SHP77 treated with DMSO at 0.1 percent for 48 hours (cell line): Measurements from ENCODE around the gene LRP3.
"Not testable (repeated sequence)": the region's sequence is repeated elsewhere in the genome, so short reads cannot be mapped to it uniquely, and the experiment has no call there.

ENCODE experiments used
- DNase-seq: peaks from one replicate; lab custom pipeline; 2025; lab: John Stamatoyannopoulos, UW

Gene LRP3

GRCh38 chr19:33176670-33177416, 17.3 kb upstream of the LRP3 start:
- DNase-seq = peak; percentile 89

DNA sequence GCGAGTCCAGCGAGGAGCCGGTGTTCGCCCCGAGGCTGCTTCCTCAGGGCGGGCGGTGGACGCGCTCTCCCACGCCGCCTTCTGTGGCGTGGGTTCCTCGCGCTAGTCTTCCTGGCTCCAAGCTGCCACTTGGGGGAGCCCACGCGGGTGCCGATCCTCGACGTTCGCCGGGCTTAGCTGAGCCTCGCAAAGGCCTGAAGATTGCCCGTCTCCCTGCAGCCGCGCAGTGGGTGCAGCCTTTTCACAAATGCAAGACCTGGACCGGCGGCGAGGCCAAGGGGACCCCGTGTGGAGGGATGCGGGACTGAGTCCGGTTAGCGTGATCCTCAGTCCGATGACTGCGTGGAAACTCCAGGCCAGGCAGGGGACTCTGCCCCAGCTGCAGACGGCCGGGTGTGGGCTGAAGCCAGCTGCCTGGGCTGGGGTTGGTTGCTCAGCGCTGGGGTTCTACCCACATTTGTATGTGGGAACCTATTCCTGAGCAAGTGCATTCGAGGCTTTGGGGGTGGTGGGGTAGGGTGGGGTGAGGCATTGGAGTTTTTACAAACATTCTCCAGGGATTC, 16.6 kb upstream of the LRP3 start:
- DNase-seq = no peak

DNA sequence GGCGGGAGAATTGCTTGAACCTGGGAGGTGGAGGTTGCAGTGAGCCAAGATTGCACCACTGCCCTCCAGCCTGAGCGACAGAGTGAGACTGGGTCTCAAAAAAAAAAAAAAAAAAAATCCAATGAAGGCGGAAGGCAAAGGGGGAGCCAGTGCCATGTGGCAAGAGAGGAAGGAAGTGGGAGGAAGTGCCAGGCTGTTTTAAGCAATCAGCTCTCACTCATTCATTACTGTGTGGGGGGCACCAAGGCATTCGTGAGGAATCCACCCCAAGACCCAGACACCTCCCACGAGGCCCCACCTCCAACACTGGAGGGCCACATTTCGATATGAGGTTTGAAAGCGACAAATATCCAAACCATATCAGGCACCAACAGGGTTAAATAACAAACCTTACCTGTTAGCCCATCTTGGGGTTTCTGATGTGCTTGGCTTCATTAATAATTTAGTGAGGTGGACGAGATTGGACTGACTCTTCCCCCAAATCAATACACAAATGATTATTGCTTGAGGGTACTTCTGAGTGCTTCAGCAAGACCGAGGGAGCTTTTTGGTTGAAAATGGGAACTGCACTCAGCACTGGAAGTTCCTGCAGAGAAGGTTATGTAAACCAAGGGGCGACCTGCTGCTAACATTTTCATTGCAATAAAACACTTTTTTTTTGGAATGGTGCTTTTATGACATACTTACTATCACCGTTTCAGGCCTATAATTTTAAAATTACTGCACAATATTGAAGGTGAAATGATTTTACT, 7.5 kb upstream of the LRP3 start:
- DNase-seq = no peak

DNA sequence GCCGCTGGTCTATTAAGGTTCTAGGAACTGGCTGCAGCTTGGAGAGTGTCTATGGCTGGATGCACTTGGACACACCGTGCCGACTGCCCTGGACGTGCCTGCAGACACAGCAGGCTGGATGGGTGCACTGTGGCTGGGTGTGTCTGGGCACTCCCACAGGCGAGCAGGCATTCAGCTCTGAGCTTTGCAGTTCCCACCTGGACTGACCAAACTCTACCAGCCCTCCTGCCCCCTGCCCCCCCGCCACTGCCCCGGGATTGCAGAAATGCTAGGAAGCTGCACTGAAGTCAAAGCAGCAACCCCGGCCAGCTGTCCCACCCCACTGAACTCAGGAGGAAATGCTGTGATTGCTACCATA, 7.0 kb upstream of the LRP3 start:
- no peak for DNase-seq

GRCh38 chr19:33189453-33189852, 4.7 kb upstream of the LRP3 start:
- no peak for DNase-seq

GRCh38 chr19:33191092-33191491, 3.0 kb upstream of the LRP3 start:
- DNase-seq = not testable (repeated sequence)

GRCh38 chr19:33191501-33191900, 2.6 kb upstream of the LRP3 start:
- no peak for DNase-seq

DNA sequence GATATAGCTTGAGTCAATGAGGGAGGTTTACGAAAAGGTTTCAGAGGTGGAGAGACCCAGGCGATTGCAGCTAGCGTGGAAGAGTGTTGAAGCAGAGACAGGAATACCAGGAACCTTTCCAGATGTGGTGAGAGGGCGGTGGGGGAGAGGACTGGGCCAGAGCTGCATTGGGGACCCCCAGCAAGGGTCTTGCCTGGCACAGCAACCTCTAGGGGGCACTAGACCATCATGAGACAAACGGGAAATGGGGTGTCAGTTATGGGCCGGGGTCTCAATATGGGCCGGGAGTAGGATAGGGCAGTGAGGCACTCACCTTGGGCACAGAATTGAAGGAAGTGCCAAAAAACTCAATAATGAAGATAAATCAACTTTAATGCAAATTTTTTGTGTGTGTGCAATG, 2.1 kb upstream of the LRP3 start:
- DNase-seq = no peak

GRCh38 chr19:33193269-33193864, 763 bp upstream of the LRP3 start:
- DNase-seq = no peak

GRCh38 chr19:33194532-33194885, 379 bp downstream of the LRP3 start:
- DNase-seq = no peak

DNA sequence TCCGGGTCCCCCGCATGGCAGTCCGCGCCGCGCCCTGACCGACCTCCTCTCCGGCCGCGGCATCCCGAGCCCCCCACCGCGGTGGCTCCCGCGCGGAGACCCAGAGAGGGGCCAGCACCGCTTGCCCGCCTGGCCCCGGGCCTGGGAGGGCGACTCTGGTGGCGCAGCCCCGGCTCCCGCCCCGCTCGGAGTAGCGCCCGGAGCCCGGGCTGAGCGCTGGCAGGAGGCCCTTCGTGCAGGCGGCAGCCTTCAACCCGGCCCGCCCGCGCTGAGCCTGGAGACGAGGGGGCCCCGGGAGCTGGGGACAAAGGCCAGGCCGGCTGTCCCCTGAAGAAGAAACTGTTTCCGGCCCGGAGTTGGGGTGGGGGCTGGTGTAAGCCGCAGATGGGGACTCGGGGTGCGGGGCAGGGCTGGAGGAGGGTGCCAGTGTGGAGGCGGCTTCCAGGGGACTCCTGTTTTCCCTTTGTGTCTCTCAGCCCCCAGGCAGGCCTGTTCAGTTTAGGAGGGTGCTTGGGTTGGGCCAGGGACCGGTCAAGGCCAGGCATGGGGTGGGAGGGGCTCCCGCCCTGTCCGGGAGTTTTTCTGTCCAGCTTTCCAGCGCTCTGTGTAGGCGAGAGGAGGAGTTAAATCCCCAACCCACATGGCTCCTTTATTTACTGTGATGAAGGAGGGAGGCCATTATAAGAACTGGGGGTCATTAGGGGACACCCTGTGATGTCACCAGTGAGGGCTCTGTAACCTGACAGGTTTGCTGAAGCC, 935 bp downstream of the LRP3 start:
- DNase-seq = no peak

DNA sequence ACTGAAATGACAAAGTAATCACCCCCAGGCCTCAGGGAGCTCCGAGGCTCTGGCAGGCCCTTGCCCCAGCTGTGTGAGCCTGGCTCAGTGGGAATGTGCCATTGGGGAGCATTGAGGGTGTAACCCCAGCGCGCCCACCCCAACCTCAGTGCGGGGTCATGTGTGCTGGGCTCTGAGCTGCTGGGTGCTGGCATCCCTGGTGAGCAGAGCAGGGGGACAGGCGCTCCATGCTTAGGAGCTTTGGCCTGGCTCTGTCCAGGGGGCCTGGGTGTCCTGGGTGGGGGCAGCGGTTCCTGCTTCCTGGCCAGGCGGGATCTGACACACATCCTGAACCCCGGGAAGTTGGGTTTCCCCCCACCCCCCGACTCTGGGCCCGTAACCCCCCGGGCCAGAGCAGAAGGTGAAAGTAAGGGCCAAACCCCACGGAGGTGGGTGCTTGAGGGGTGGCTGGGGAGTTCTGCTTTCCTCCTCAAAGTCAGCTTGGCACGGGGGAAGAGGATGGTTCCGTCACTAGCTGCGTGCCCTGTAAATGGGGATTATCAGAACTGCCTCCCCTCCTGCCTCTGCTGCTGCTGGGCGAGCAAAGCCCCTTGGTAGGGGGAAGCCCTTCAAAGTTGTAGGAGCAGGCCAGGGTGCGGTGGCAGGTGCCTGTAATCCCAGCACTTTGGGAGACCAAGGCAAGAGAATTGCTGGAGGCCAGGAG, 1.7 kb downstream of the LRP3 start:
- no peak for DNase-seq

- DNase-seq = no peak
These were observed 2.5 kb downstream of the LRP3 start for GRCh38 chr19:33196446-33197193.

GRCh38 chr19:33197591-33198000, 3.5 kb downstream of the LRP3 start:
- no peak for DNase-seq

GRCh38 chr19:33198169-33198568, 4.0 kb downstream of the LRP3 start:
- DNase-seq = no peak

- no peak for DNase-seq
These were observed 5.5 kb downstream of the LRP3 start for GRCh38 chr19:33199441-33200265.

- no peak for DNase-seq
These were observed 7.3 kb downstream of the LRP3 start for GRCh38 chr19:33201473-33201872.

DNA sequence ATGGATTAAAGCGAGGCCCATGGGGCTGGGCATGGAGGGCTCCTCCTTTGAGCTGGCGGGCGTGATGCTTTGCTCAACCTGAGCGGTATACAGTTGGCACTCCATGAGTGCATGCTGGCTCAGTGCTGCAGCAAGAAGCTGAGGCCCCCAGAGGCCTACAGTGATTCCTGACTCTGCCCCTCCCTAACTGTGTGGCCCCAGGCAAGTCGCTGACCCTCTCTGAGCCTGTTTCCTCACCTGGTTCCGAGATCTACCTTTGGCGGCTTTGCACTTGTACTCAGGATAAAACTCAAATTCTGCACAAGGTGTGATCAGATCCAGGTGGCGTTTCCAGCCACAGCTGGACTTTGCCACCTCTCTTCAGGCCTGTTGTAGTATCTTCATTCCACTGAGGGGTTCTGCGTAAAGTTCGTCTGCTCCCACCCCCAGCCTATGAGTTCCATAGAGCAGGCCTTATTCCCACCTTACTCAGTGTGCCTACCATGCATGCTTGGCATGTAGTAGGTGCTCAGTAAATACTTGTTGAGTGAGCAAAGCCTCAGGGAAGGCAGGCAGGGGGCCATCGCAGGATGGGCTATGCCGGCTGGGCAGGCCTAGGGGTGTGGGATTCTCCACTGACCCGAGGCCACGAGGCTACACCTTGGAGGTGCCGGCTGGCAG, 7.9 kb downstream of the LRP3 start:
- no peak for DNase-seq
